Keratinocyte (primary cell): Measurements from ENCODE around the gene HECTD4.

Source experiments
- CTCF ChIP-seq, 3 experiments: IDR thresholded peaks in 1 of 3; conservative IDR thresholded peaks in 1 of 3; optimal IDR thresholded peaks in 1 of 3; 2 replicates in 2 of 3; 3 replicates in 1 of 3; pipeline versions ENCODE3 to v1.5.1; 2011; ENCODE audit warnings: low read length in 3 of 3, mild to moderate bottlenecking in 3 of 3, moderate library complexity in 2 of 3, control low read depth in 1 of 3, inconsistent platforms in 1 of 3; ENCODE audit not compliant: insufficient read depth in 2 of 3; ENCODE audit errors: extremely low read depth in 1 of 3
- EZH2 ChIP-seq: IDR thresholded peaks from one replicate; pipeline ENCODE4 v1.6.1; 2012; ENCODE audit warnings: inconsistent platforms, mild to moderate bottlenecking, low read length, moderate library complexity

GRCh38 chr12:112418608-112419296 lies 36.5 kb upstream of the HECTD4 start, which contains the start of gene PTPN11:
- peak in 2 of 3 experiments; percentile 26 to 28 for TF ChIP-seq CTCF (optimal IDR thresholded peaks at IDR 0.05 in 1 of 3, IDR thresholded peaks at IDR 0.05 in 1 of 3, conservative IDR thresholded peaks at IDR 0.05 in 1 of 3; ENCODE audit: extremely low read depth in 1 of 3, insufficient read depth in 2 of 3, low read length in 3 of 3)
- no peak for TF ChIP-seq EZH2
